GM12878 (cell line): Measurements from ENCODE around the gene KIF3A. TPM values are rescaled to one million over a fixed set of nuclear protein-coding genes. Genes with fewer than 3 reads are reported as not detected.

ENCODE experiments used
- BCL11A ChIP-seq: IDR thresholded peaks from 2 replicates; pipeline ENCODE4 v1.6.1; 2011; ENCODE audit warnings: low read depth, low read length
- CEBPZ ChIP-seq: fragments of 150-350 bp; IDR thresholded peaks from 2 replicates; pipeline ENCODE4 v1.6.1; 2016; ENCODE audit warnings: low read depth, low read length
- JUND ChIP-seq: IDR thresholded peaks from 2 replicates; pipeline ENCODE4 v1.6.1; 2012; ENCODE audit warnings: low read depth, mild to moderate bottlenecking, low read length, improper control_type of control experiment, moderate library complexity
- KDM1A ChIP-seq: fragments of 200-600 bp; sonication (generic); IDR thresholded peaks from 2 replicates; pipeline ENCODE4 v1.6.1; 2016; ENCODE audit warnings: borderline replicate concordance
- KLF5 ChIP-seq: fragments of 450-650 bp; IDR thresholded peaks from 2 replicates; pipeline ENCODE4 v1.6.1; 2014; ENCODE audit warnings: mild to moderate bottlenecking; ENCODE audit not compliant: partially characterized antibody
- NKRF ChIP-seq: fragments of 450-650 bp; conservative IDR thresholded peaks from 2 replicates; pipeline ENCODE4 v1.6.1; 2017; ENCODE audit warnings: mild to moderate bottlenecking, moderate library complexity
- SKIL ChIP-seq: fragments of 450-650 bp; IDR thresholded peaks from 2 replicates; pipeline ENCODE4 v1.6.1; 2017; ENCODE audit warnings: mild to moderate bottlenecking, low read depth, inconsistent platforms; ENCODE audit not compliant: poor library complexity, severe bottlenecking
- SMC3 ChIP-seq: IDR thresholded peaks from 2 replicates; pipeline ENCODE4 v1.6.1; 2011; ENCODE audit warnings: low read length, improper control_type of control experiment, borderline replicate concordance
- SP1 ChIP-seq: IDR thresholded peaks from one replicate; pipeline ENCODE4 v1.6.1; 2011; ENCODE audit warnings: low read depth, low read length
- STAT3 ChIP-seq: IDR thresholded peaks from 2 replicates; pipeline ENCODE4 v1.6.1; 2011; ENCODE audit warnings: low read depth, low read length, improper control_type of control experiment
- TAF1 ChIP-seq: IDR thresholded peaks from 2 replicates; pipeline ENCODE4 v1.6.1; 2011; ENCODE audit warnings: mild to moderate bottlenecking, low read depth, low read length, borderline replicate concordance
- ZBTB4 ChIP-seq: fragments of 450-650 bp; formaldehyde crosslinking; IDR thresholded peaks from 2 replicates; pipeline ENCODE4 v1.4.0; 2022; ENCODE audit warnings: mild to moderate bottlenecking, moderate library complexity
- ZNF687 ChIP-seq: fragments of 450-650 bp; IDR thresholded peaks from 2 replicates; pipeline ENCODE4 v1.6.1; 2017; ENCODE audit warnings: mild to moderate bottlenecking, moderate library complexity
- polyA plus RNA-seq, 11 experiments: library from polyadenylated mRNA; depleted of rRNA in 4 of 11; unstranded in 6 of 11; stranded (reverse) in 5 of 11; fragments of >200 nt; fragmentation: Nextera tagmentation in 4 of 11; fragmentation: Illumina TruSeq in 1 of 11; extraction: Ambion mirVana in 4 of 11; extraction: Trizol in 1 of 11; gene quantifications; 1 replicate in 1 of 11; 2 replicates in 10 of 11; pipeline versions ENCODE4 v1.2.1 to v1.2.3, GENCODE V29; 2011 to 2016; ENCODE audit warnings: inconsistent platforms in 2 of 11, missing spikeins in 2 of 11, low read depth in 1 of 11
- total RNA-seq, 4 experiments: library from RNA; depleted of rRNA in 3 of 4; stranded (reverse); fragments of >200 nt in 3 of 4; fragmentation: Illumina TruSeq in 1 of 4; extraction: Trizol in 1 of 4; gene quantifications; 2 replicates each; pipeline versions ENCODE4 v1.2.1 to v1.2.3, GENCODE V29; 2013 to 2021

Gene KIF3A
- total and polyA plus RNA-seq, 10 of the 15 experiments (the other 5 are each of a cell fraction or from before 2014, with no cell fraction given) = 2.7 to 36.5 (median 10.0) TPM

GRCh38 chr5:132662925-132663770, 74.2 kb downstream of the KIF3A start (continued):
- TF ChIP-seq CEBPZ (no peak), SP1 (peak; percentile 58), TAF1 (0 out of 2 replicates have a peak, but pooled peaks have one; percentile 70), BCL11A (peak; percentile 69), KDM1A (no peak), NKRF (0 out of 2 replicates have a peak, but pooled peaks have one; percentile 36), STAT3 (no peak), ZBTB4 (CRISPR knock-in tag) (no peak), KLF5 (peak; percentile 78), ZNF687 (peak; percentile 96), SMC3 (peak; percentile 23; the same call in 1 of the 2 replicates), JUND (0 out of 2 replicates have a peak, but pooled peaks have one; percentile 21), SKIL (peak; percentile 82)
